HG02973 (cell line): ENCODE data around the gene C19orf53.
"Not testable (repeated sequence)": the region's sequence is repeated elsewhere in the genome, so short reads cannot be mapped to it uniquely, and the experiment has no call there.

ENCODE experiments used
- ATAC-seq: cut with Tn5 transposase; IDR thresholded peaks from one replicate; pipeline ENCODE4 v1.9.1; 2021; ENCODE audit warnings: moderate library complexity; ENCODE audit not compliant: unreplicated experiment

C19orf53 gene

DNA sequence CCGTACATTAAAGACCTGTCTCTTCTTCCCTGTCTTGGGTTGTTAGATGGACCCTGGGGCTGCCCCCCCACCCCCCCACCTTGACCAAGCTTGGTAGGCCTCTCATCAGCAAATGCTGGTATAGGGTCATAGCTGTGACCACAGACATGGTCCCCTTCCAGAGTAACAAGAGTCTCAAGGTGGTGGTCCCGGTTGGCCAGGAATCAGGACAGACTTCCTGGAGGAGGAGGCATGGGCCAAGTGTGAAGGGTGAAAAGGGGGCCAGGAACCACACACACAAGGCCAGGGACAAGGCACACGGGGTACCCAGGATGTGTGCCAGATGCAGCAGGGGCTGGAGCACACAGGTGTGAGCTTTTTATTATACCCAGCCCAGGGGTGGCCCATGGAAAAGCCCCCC, 11.0 kb upstream of the C19orf53 start:
- no peak for ATAC-seq

GRCh38 chr19:13764101-13764807, 10.0 kb upstream of the C19orf53 start, which contains the start of gene MRI1:
MRI1 (plus strand) TSS chr19:13764522; CDS start chr19:13764589, 67 bp downstream.
- no peak for ATAC-seq

GRCh38 chr19:13764821-13765394, 9.3 kb upstream of the C19orf53 start:
- ATAC-seq = no peak

- ATAC-seq = no peak
These were observed 8.7 kb upstream of the C19orf53 start for GRCh38 chr19:13765395-13766094.

DNA sequence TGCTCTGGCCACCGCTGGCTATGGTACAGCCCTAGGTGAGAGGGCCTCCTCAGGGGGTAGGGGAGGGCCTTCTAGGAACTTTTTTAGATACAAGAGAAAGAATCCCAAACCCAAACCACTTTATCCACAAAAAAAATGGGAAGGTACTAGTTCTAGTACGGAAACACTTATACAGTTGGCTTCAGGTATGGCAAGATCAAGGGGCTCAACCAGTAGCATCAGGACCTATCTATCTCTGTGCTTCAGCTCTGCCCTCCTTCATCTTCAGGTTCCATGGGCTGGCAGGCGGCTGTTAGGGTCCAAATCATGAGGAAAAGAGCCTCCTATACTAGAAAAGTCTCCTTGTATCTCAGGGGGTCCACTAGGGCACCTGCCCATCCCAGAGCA, 8.2 kb upstream of the C19orf53 start:
- ATAC-seq = no peak

DNA sequence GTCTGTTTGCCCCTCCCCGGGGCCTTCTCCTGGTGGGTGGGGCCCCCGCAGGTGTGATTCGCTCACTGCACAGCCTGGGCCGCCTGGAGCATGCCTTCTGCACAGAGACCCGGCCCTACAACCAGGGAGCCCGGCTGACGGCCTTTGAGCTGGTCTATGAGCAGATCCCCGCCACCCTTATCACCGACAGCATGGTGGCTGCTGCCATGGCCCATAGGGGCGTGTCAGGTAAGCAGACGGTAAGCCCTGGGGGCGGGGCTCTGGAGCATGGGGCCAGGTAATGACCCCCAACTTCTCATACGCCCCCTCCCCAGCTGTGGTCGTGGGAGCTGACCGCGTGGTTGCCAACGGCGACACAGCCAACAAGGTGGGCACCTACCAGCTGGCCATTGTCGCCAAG, 5.7 kb upstream of the C19orf53 start:
- no peak for ATAC-seq

- ATAC-seq = no peak
These were observed 4.1 kb upstream of the C19orf53 start for GRCh38 chr19:13770013-13770635.

DNA sequence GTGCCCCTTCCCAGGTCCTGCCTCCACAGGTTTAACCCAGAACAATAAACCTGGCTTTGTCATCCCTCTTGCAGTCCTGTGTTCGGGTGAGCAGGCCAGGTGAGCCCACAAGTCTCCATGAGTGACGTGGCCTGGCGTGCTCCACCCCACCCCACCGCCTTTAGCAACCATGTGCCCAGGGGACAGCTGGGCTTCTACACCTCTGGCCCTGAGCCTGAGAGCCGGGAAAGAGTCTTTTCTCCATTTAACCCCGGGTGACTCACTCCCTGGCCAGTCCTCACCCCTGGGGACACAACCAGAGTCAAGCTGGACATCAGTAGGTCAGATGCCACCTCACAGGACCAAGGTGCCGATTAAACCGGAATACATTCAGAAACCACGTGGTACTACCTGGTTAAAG, 4.1 kb downstream of the C19orf53 start:
- no peak for ATAC-seq

GRCh38 chr19:13778847-13779246, 4.6 kb downstream of the C19orf53 start:
- no peak for ATAC-seq

- not testable (repeated sequence) for ATAC-seq
These were observed 5.5 kb downstream of the C19orf53 start for GRCh38 chr19:13779794-13780193.

- ATAC-seq = no peak
These were observed 7.3 kb downstream of the C19orf53 start for GRCh38 chr19:13781547-13781946.

GRCh38 chr19:13782537-13782936, 8.3 kb downstream of the C19orf53 start:
- no peak for ATAC-seq

- no peak for ATAC-seq
These were observed 9.6 kb downstream of the C19orf53 start for GRCh38 chr19:13783565-13784500.

- no peak for ATAC-seq
These were observed 10.6 kb downstream of the C19orf53 start for GRCh38 chr19:13784731-13785452.

DNA sequence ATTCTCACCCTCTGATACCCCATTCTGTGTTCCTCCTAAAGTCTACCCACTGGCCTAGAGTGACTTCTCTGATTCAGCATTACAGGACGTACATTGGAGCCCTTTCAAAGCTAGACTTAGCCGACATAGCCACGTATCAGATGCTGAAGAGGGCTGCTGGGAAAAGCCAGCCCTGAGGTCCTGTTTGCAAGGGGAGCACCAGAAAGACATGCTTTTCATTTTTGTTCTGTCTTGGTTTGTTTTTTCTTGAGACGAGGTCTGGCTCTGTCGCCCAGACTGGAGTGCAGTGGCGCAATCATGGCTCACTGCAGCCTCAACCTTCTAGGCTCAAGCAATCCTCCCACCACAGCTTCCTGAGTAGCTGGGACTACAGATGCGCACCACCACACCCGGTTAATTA, 14.7 kb downstream of the C19orf53 start:
- ATAC-seq = no peak

DNA sequence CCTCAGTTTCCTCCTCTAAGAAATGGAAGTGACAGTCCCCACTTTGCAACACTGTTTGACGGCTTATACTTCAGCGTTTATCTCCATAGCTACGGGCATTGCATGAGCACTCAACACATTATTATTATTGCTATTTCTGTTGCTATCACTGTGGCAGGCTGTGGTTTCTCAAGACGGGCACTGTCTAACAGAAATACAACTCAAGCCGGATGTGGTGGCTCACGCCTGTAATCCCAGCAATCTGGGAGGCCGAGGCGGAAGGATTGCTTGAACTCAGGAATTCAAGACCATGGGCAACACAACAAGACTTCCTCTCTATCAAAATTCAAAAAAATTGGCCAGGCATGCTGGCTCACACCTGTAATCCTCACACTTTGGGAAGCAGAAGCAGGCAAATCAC, 16.1 kb downstream of the C19orf53 start:
- no peak for ATAC-seq

DNA sequence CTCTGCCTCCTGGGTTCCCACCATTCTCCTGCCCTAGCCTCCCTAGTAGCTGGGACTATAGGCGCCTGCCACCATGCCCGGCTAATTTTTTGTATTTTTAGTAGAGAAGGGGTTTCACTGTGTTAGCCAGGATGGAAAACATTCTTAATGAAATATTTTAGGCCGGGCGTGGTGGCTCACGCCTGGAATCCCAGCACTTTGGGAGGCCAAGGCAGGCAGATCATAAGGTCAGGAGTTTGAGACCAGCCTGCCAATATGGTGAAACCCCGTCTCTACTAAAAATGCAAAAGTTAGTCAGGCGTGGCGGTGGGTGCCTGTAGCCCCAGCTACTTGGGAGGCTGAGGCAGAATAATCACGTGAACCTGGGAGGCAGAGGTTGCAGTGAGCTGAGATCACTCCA, 19.1 kb downstream of the C19orf53 start:
- ATAC-seq = not testable (repeated sequence)

- ATAC-seq = no peak
These were observed 20.1 kb downstream of the C19orf53 start for GRCh38 chr19:13794398-13794756.

DNA sequence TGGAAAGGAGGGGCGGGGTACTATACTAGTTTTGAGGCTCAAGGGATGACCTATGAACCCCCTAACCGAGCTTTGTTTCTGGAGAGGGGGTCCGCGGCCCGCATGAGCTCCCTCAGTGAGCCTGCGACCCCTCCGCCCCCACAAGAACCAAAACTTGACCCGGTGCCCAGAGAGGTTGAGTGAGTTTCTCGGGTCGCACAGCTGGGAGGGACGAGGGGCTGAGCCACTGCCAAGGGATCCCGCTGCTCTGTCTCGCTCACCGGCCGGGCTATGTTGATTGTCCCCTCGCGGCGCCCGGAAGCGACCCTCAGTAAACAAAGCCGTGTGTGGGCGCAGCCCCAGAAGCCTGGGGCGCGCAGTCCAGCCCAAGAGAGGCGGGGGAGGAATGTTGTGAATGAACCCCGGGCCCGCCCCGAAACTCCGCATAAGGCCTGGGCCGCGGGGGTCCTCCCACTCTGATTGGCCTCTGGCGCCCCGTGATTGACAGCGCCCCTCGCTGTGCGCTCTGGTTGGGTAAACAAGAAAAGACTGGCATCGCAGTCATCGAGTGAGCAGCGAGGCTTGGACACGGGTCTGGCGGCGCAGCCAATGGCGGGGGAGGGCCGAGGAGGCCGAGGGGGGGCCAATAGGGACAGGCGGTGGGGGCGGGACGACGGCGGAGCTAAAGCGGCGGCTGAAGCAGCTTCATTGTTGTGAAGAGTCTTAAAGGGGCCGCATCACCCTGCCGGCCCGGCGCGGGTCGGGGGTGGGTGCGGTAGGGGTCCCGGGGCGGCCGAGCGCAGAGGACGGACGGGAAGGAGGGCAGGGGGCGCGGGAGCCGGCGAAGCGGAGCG, 20.7 kb downstream of the C19orf53 start, which contains the start of gene ZSWIM4:
ZSWIM4 (plus strand) TSS at position 687 of the 833 bp plus-strand sequence. CDS start 206 bp downstream, outside the sequence.
- peak; percentile 89 for ATAC-seq
